Measurements from ENCODE around the gene OTOF. TPM values are rescaled to one million over a fixed set of nuclear protein-coding genes. Genes with fewer than 3 reads are reported as not detected.
A peak's percentile ranks its signal among the peaks of the same experiment; 100 is the strongest.

The OTOF gene
- total RNA-seq, 1 donor from 2014 or later, result 0.22 TPM

DNA sequence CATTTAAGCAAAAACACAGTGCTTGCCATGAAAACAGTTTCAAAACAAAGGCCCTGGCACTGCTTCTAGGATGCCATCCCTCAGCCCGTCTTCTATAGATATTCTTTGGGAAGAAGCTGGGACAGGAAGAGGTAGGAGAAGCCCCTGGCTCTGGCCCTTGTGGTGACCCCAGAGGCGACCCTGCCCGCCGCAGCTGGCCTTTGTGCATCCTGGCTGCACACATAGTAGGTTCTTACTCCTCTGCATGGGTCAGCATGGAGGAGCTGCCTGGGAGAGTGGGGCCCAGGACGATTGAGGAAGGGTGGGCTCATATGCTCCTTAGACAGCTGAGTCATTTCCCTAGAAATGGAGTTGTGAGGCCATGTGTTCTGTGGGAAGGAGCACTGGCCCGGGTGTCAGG is 44.4 kb upstream of the OTOF start:
- Mint-ChIP-seq H3K27ac (no peak overlapping the region), H3K4me3 (ENCODE audit: low read depth) (no peak overlapping the region), H3K27me3 (peaks cover 21% of the 10 kb centered on the region), H3K36me3 (ENCODE audit: insufficient read depth) (no peaks in the 10 kb centered on the region), H3K9me3 (ENCODE audit: low read depth) (no peaks in the 10 kb centered on the region), H3K4me1 (ENCODE audit: low read depth) (no peaks in the 10 kb centered on the region)
- no peak for TF ChIP-seq CTCF (IDR thresholded peaks at IDR 0.05; ENCODE audit: unreplicated experiment)
- no peak for DNase-seq (ENCODE audit: low spot score, unreplicated experiment)

DNA sequence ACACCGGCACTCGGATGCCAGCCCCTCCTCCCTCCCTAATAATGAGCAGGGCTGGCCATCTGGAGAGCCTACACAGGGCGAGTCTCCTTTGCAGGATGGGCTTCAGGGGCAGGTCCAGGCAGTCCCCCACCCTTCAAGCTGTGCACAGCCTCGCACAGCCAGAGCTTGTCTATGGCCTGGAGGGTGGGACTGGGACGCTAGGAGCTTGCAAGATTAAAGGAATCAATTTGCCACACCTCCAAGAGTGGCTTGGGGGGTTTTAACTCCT is 43.9 kb upstream of the OTOF start:
- no peak for DNase-seq (ENCODE audit: low spot score, unreplicated experiment)
- Mint-ChIP-seq H3K4me3 (ENCODE audit: low read depth) (no peak overlapping the region), H3K27ac (no peak overlapping the region), H3K4me1 (ENCODE audit: low read depth) (no peaks in the 10 kb centered on the region), H3K9me3 (ENCODE audit: low read depth) (no peaks in the 10 kb centered on the region), H3K27me3 (peaks cover 21% of the 10 kb centered on the region), H3K36me3 (ENCODE audit: insufficient read depth) (no peaks in the 10 kb centered on the region)
- TF ChIP-seq CTCF (IDR thresholded peaks at IDR 0.05; ENCODE audit: unreplicated experiment), result no peak

DNA sequence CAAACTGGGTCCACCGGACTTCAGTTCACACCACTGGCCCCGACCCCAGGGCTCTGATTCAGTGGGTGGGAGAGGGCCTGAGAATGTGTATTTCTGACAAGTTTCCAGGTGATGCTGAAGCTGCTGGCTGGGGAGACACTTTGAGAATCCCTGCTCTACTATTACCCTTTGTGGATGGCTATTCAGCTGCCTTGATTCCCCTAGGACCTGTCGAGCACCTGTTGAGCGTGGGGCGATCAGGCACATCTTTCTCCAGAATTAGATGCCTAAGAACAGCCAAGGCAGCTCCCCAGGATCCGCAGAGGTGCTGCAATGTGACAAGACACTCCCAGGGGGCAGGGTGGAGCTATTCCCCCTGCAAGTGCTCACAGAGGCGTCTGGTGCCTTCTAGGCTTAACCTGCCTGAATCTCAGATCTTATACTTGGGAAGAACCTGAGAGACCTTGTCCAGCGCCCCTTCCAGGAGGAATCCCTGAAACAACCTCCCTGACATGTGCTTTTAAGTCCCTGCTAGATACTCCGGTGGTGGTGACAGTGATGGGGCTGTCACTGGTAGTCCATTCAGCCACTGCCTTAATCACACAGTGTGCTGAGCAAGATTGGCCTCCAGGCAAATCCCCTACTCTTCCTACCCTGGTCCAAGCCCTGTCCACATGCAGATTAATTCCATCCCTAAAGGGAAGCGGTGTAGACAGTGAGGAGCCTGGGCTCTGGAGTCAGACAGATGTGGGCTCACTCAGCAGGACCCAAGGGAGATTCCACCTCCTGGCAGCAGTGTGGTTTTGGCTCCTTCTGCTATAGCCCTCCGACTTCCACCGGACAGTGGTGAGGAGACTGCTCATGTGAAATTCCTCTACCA is 43.4 kb upstream of the OTOF start:
- H3K4me1 Mint-ChIP-seq (ENCODE audit: low read depth), result no peaks in the 10 kb centered on the region
- no peak overlapping the region for H3K27ac Mint-ChIP-seq
- no peak for DNase-seq (ENCODE audit: low spot score, unreplicated experiment)
- H3K36me3 Mint-ChIP-seq (ENCODE audit: insufficient read depth), result no peaks in the 10 kb centered on the region
- H3K4me3 Mint-ChIP-seq (ENCODE audit: low read depth), result no peak overlapping the region
- peaks cover 21% of the 10 kb centered on the region for H3K27me3 Mint-ChIP-seq
- H3K9me3 Mint-ChIP-seq (ENCODE audit: low read depth), result no peaks in the 10 kb centered on the region
- peak; percentile 50 for TF ChIP-seq CTCF (IDR thresholded peaks at IDR 0.05; ENCODE audit: unreplicated experiment)

DNA sequence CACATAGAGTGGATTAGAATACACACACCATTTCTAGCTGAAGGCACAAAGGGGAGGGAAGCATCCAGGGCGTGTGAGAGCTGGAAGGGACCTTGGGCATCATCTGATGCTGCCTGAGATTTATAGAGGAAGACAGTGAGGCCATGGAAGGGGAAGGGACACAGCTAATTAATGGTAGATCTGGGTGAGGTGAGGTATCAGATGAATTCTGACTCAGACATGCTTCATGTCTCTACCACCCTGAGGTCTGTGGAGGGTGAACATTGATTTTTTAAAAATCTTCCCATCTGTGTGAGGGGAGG is 42.2 kb upstream of the OTOF start:
- H3K9me3 Mint-ChIP-seq (ENCODE audit: low read depth), result no peaks in the 10 kb centered on the region
- peaks cover 21% of the 10 kb centered on the region for H3K27me3 Mint-ChIP-seq
- DNase-seq (ENCODE audit: low spot score, unreplicated experiment), result no peak
- H3K27ac Mint-ChIP-seq, result no peak overlapping the region
- H3K4me1 Mint-ChIP-seq (ENCODE audit: low read depth), result no peaks in the 10 kb centered on the region
- no peaks in the 10 kb centered on the region for H3K36me3 Mint-ChIP-seq (ENCODE audit: insufficient read depth)
- H3K4me3 Mint-ChIP-seq (ENCODE audit: low read depth), result no peak overlapping the region
- TF ChIP-seq CTCF (IDR thresholded peaks at IDR 0.05; ENCODE audit: unreplicated experiment), result no peak

DNA sequence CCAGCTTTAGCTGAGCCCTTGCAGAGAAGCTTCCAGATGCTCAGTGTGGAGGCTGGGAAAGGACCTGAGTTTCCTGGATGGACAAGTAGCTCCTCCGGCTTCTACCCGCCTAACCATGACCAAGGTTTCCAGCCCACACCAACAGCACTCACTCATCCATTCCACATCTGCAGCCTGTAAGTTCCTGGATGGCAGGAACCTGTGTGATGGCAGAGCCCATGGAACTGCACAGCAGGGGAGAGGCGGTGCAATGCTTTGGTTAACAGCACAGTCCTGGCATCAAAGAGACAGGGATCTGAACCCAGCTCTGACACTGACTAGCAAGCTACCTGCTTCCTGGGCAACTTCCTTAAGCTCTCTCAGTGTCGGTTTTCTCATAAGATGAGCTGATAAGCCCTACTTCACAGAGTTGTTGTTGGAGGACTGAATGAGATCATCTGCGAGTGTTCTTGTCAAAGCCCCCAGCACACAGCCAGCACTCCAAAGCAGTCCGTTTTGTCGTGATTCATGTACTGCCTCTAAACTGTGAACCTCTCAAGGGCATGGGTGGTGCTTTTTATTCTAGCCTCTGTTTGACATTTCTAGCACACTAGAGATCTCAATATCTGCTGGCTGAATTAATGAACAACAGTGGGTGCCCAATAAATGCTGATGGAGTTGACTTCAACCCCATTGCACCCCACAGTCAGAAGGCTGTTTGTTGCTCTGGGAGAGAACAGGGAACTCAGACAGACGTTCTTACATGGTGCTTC is 41.6 kb upstream of the OTOF start:
- no peak for DNase-seq (ENCODE audit: low spot score, unreplicated experiment)
- no peak overlapping the region for H3K4me3 Mint-ChIP-seq (ENCODE audit: low read depth)
- H3K4me1 Mint-ChIP-seq (ENCODE audit: low read depth), result no peaks in the 10 kb centered on the region
- no peak for TF ChIP-seq CTCF (IDR thresholded peaks at IDR 0.05; ENCODE audit: unreplicated experiment)
- no peaks in the 10 kb centered on the region for H3K36me3 Mint-ChIP-seq (ENCODE audit: insufficient read depth)
- peaks cover 25% of the 10 kb centered on the region for H3K27me3 Mint-ChIP-seq
- H3K27ac Mint-ChIP-seq, result no peak overlapping the region
- no peaks in the 10 kb centered on the region for H3K9me3 Mint-ChIP-seq (ENCODE audit: low read depth)

Data from progenitor cell of endocrine pancreas (in vitro differentiated cells).